22Rv1 (cell line): ENCODE results near the gene HECW1.

ENCODE experiments used
- ZFX ChIP-seq: fragments of 450-650 bp; IDR thresholded peaks from 2 replicates; pipeline ENCODE4 v1.6.1; 2017; ENCODE audit warnings: antibody characterized with exemption, borderline replicate concordance
- TF ChIP-seq, protein P1 (sequence below): fragments of 450-650 bp; IDR thresholded peaks from 2 replicates; pipeline ENCODE4 v1.5.1; 2017; ENCODE audit warnings: mild to moderate bottlenecking

GRCh38 chr7:43314379-43315158, 202.1 kb downstream of the HECW1 start:
- TF ChIP-seq, protein P1, sequence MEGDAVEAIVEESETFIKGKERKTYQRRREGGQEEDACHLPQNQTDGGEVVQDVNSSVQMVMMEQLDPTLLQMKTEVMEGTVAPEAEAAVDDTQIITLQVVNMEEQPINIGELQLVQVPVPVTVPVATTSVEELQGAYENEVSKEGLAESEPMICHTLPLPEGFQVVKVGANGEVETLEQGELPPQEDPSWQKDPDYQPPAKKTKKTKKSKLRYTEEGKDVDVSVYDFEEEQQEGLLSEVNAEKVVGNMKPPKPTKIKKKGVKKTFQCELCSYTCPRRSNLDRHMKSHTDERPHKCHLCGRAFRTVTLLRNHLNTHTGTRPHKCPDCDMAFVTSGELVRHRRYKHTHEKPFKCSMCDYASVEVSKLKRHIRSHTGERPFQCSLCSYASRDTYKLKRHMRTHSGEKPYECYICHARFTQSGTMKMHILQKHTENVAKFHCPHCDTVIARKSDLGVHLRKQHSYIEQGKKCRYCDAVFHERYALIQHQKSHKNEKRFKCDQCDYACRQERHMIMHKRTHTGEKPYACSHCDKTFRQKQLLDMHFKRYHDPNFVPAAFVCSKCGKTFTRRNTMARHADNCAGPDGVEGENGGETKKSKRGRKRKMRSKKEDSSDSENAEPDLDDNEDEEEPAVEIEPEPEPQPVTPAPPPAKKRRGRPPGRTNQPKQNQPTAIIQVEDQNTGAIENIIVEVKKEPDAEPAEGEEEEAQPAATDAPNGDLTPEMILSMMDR, result no peak
- no peak for TF ChIP-seq ZFX
